ENCODE data around the gene PNMT.

GRCh38 chr17:39664581-39665561 is 3.4 kb upstream of the PNMT start, which contains the start of gene TCAP:
- TF ChIP-seq POLR2AphosphoS5 (IDR thresholded peaks at IDR 0.05; ENCODE audit: insufficient read depth, low read depth, low read length) = no peak
- no peak for TF ChIP-seq POLR2A (IDR thresholded peaks at IDR 0.05; ENCODE audit: low read depth, low read length)
- no peak for TF ChIP-seq CTCF (IDR thresholded peaks at IDR 0.05; ENCODE audit: extremely low read depth in 1 of 2, insufficient read depth in 1 of 2, low read depth in 1 of 2, low read length in 2 of 2)
- no peak for TF ChIP-seq MAX (IDR thresholded peaks at IDR 0.05; ENCODE audit: insufficient read depth, insufficient read length)

Measured in endothelial cell of umbilical vein (primary cell).